Activated B cell treated with CpG ODN at 0.5 μM for 24 hours (primary cell): Measurements from ENCODE around the gene GSK3A. TPM values are rescaled to one million over a fixed set of nuclear protein-coding genes. Genes with fewer than 3 reads are reported as not detected.

Experiments used
- ATAC-seq: fragments of 200-7000 bp; cut with Tn5 transposase; one replicate; pipeline ENCODE4 v1.10.0; 2021; ENCODE audit warnings: low read depth, mild to moderate bottlenecking, moderate library complexity
- CTCF ChIA-PET: fragments of 350-600 bp; sonication (Branson Sonifier 250); formaldehyde crosslinking; loops from one replicate; lab custom pipeline; 2021; ENCODE audit warnings: antibody characterized with exemption; lab: Charles Lee
- POLR2A ChIA-PET: fragments of 350-600 bp; sonication (Branson Sonifier 250); formaldehyde crosslinking; loops from one replicate; lab custom pipeline; 2021; ENCODE audit warnings: antibody characterized with exemption; lab: Charles Lee
- DNase-seq: peaks from one replicate; pipeline ENCODE4 v3.0.0; 2022
- H3K27ac Mint-ChIP-seq: one replicate; pipeline ENCODE4 v1.8.0; 2020; ENCODE audit warnings: mixed read lengths
- H3K27me3 Mint-ChIP-seq: one replicate; pipeline ENCODE4 v1.8.0; 2021; ENCODE audit warnings: mixed read lengths
- H3K36me3 Mint-ChIP-seq: one replicate; pipeline ENCODE4 v1.8.0; 2021; ENCODE audit warnings: low read depth, mixed read lengths
- H3K4me1 Mint-ChIP-seq: one replicate; pipeline ENCODE4 v1.8.0; 2021; ENCODE audit warnings: mixed read lengths
- H3K4me3 Mint-ChIP-seq: one replicate; pipeline ENCODE4 v1.8.0; 2020; ENCODE audit warnings: mild to moderate bottlenecking, mixed read lengths
- H3K9me3 Mint-ChIP-seq: one replicate; pipeline ENCODE4 v1.8.0; 2020; ENCODE audit warnings: mixed read lengths
- CTCF ChIP-seq: fragments of 200-600 bp; IDR thresholded peaks from one replicate; pipeline ENCODE4 v1.8.0; 2022; ENCODE audit warnings: antibody characterized with exemption, mild to moderate bottlenecking
- intact Hi-C: fragments of 100-400 bp; cut with micrococcal nuclease; formaldehyde crosslinking; loops from one replicate; pipeline ENCODE4 v1.15.1; 2024
- total RNA-seq: library from RNA; stranded (reverse); gene quantifications from 2 replicates; pipeline ENCODE4 v1.2.3, GENCODE V29; 2022

GSK3A gene
- total RNA-seq, 1 donor from 2014 or later, result 38.6 TPM

- CTCF ChIA-PET, result interaction anchor here (1.2 kb wide), 1 partner anchor 40 kb away, joined by 3 read pairs; no protein-coding TSS in a partner anchor
- no peak for DNase-seq
- H3K27ac Mint-ChIP-seq, result no peak overlapping the region
- intact Hi-C loops, result no loop called here
- H3K4me3 Mint-ChIP-seq, result no peak overlapping the region
- peaks cover 42% of the 10 kb centered on the region for H3K4me1 Mint-ChIP-seq
- ATAC-seq, result no peak
- no peak for TF ChIP-seq CTCF
- POLR2A ChIA-PET, result interaction anchor here (0.5 to 1.9 kb wide), 3 partner anchors 20 to 151 kb away, joined by 3 to 17 read pairs (median 8); partner anchors contain the start of genes DEDD2 and ZNF526
- no peaks in the 10 kb centered on the region for H3K9me3 Mint-ChIP-seq
- no peaks in the 10 kb centered on the region for H3K27me3 Mint-ChIP-seq
- peaks cover 58% of the 10 kb centered on the region for H3K36me3 Mint-ChIP-seq
These were observed 2.7 kb downstream of the GSK3A start for GRCh38 chr19:42239544-42240220.

- Mint-ChIP-seq H3K4me3 (no peak overlapping the region), H3K9me3 (no peaks in the 10 kb centered on the region), H3K27me3 (no peaks in the 10 kb centered on the region), H3K27ac (no peak overlapping the region), H3K36me3 (peaks cover 80% of the 10 kb centered on the region), H3K4me1 (peaks cover 12% of the 10 kb centered on the region)
- TF ChIP-seq CTCF, result no peak
- ChIA-PET POLR2A (interaction anchor here (0.8 kb wide), 1 partner anchor 18 kb away, joined by 3 read pairs; the partner anchor contains the start of gene DEDD2), CTCF (no interaction called here)
- intact Hi-C loops, result no loop called here
- ATAC-seq (no peak), DNase-seq (no peak)
These were observed 7.2 kb downstream of the GSK3A start for GRCh38 chr19:42235181-42235580.

- no peaks in the 10 kb centered on the region for H3K27me3 Mint-ChIP-seq
- peaks cover 4% of the 10 kb centered on the region for H3K4me1 Mint-ChIP-seq
- POLR2A ChIA-PET, result interaction anchor here (1.9 kb wide), 1 partner anchor 8 kb away, joined by 7 read pairs; the partner anchor contains the start of gene GSK3A
- no peak overlapping the region for H3K4me3 Mint-ChIP-seq
- H3K9me3 Mint-ChIP-seq, result no peaks in the 10 kb centered on the region
- DNase-seq, result no peak
- ATAC-seq, result no peak
- no peak overlapping the region for H3K27ac Mint-ChIP-seq
- intact Hi-C loops, result no loop called here
- peaks cover 79% of the 10 kb centered on the region for H3K36me3 Mint-ChIP-seq
- CTCF ChIA-PET, result no interaction called here
- no peak for TF ChIP-seq CTCF
These were observed 8.0 kb downstream of the GSK3A start for GRCh38 chr19:42234364-42234763.

GRCh38 chr19:42233678-42234292, 8.6 kb downstream of the GSK3A start:
- Mint-ChIP-seq H3K9me3 (no peaks in the 10 kb centered on the region), H3K27me3 (no peaks in the 10 kb centered on the region), H3K27ac (peak overlapping the region; percentile 59), H3K36me3 (peaks cover 80% of the 10 kb centered on the region), H3K4me3 (no peak overlapping the region), H3K4me1 (no peaks in the 10 kb centered on the region)
- no peak for ATAC-seq
- CTCF ChIA-PET, result no interaction called here
- intact Hi-C loops, result no loop called here
- no peak for TF ChIP-seq CTCF
- no peak for DNase-seq
- POLR2A ChIA-PET, result interaction anchor here (1.9 kb wide), 1 partner anchor 9 kb away, joined by 7 read pairs; the partner anchor contains the start of gene GSK3A

GRCh38 chr19:42233106-42233505, 9.3 kb downstream of the GSK3A start:
- no peaks in the 10 kb centered on the region for H3K27me3 Mint-ChIP-seq
- H3K4me1 Mint-ChIP-seq, result no peaks in the 10 kb centered on the region
- intact Hi-C loops, result no loop called here
- H3K9me3 Mint-ChIP-seq, result no peaks in the 10 kb centered on the region
- TF ChIP-seq CTCF, result no peak
- peaks cover 86% of the 10 kb centered on the region for H3K36me3 Mint-ChIP-seq
- ChIA-PET POLR2A (interaction anchor here (0.6 to 1.9 kb wide), 2 partner anchors 9 to 12 kb away, joined by 4 to 7 read pairs; partner anchors contain the start of gene GSK3A), CTCF (interaction anchor here (0.6 kb wide), 1 partner anchor 11 kb away, joined by 3 read pairs; no protein-coding TSS in a partner anchor)
- DNase-seq (no peak), ATAC-seq (no peak)
- H3K4me3 Mint-ChIP-seq, result no peak overlapping the region
- H3K27ac Mint-ChIP-seq, result no peak overlapping the region
